ENCODE results near the gene USP10. TPM values are rescaled to one million over a fixed set of nuclear protein-coding genes. Genes with fewer than 3 reads are reported as not detected.
A peak's percentile ranks its signal among the peaks of the same experiment; 100 is the strongest.

The USP10 gene, protein sequence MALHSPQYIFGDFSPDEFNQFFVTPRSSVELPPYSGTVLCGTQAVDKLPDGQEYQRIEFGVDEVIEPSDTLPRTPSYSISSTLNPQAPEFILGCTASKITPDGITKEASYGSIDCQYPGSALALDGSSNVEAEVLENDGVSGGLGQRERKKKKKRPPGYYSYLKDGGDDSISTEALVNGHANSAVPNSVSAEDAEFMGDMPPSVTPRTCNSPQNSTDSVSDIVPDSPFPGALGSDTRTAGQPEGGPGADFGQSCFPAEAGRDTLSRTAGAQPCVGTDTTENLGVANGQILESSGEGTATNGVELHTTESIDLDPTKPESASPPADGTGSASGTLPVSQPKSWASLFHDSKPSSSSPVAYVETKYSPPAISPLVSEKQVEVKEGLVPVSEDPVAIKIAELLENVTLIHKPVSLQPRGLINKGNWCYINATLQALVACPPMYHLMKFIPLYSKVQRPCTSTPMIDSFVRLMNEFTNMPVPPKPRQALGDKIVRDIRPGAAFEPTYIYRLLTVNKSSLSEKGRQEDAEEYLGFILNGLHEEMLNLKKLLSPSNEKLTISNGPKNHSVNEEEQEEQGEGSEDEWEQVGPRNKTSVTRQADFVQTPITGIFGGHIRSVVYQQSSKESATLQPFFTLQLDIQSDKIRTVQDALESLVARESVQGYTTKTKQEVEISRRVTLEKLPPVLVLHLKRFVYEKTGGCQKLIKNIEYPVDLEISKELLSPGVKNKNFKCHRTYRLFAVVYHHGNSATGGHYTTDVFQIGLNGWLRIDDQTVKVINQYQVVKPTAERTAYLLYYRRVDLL
- 65.9 and 69.8 TPM in 2 replicates for total RNA-seq (2014; rRNA removed; shearing (Covaris generic))
- 134 and 135 TPM in 2 replicates for total RNA-seq (2022)
- Bru-seq, nascent RNA = percentile 92 among the genes with signal in this experiment
- BruChase-seq, experiment 1, labeled RNA remaining after a 6-hour chase = percentile 89 among the genes with signal in this experiment
- BruChase-seq, experiment 2, labeled RNA remaining after a 2-hour chase = percentile 90 among the genes with signal in this experiment
- long read RNA-seq, transcript USP10-207 (12 exons, 1,315 nt) = minor isoform, 13 of 424 reads
- long read RNA-seq, transcript USP10-201 (14 exons, 3,009 nt) = major isoform, 296 of 424 reads
- long read RNA-seq, partial matches to known transcripts = 71 of 424 reads
- long read RNA-seq, other reads (novel, unspliced or antisense) = 41 of 424 reads

DNA sequence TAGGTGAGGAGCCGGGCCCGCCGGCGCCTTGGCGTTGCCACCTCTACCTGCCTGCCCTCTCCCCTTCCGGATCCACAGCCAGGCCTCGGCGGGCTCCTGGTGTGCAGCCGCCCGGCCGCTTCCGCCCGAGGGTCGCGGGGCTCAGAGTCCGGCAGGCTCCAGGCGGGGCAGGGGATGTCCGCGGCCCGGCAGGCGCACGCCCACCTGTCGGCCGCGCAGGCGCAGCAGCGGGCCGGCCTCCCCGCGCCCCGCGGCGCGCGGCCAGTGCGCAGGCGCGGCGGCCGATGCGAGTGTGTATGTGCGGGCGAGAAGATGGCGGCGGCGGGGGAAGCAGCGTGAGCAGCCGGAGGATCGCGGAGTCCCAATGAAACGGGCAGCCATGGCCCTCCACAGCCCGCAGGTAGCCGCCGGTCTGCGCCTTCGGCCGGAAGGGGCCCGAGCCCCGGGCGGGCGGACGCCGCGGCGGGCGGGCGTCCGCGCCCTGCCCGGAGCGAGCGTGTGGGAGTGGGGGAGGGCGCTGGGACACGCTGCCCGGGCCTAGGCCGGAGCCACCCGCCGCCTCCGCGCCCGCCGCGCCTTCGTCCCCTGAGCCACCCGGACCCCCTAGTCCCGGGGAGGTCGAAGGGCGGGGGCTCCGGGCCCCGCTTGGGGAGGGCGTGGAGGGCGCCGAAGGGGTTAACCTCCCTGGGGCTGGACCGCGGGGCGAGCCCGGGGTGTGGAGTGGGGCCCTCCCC lies at the start of gene USP10:
Gene USP10, plus strand, starts transcription at position 289 of the 734 bp plus-strand sequence. Its CDS starts 91 bp downstream, at position 380.
- Histone ChIP-seq H3K79me2 (ENCODE audit: insufficient read depth, low read depth, low read length) (peaks cover 48% of the 10 kb centered on the region), H3K9me3 (ENCODE audit: low read length) (no peaks in the 10 kb centered on the region), H3K4me3 (ENCODE audit: low read depth, low read length, poor library complexity, severe bottlenecking) (peak within 1 kb of the TSS; percentile 97), H4K20me1 (ENCODE audit: insufficient read depth, low read length) (peaks cover 29% of the 10 kb centered on the region), H2AFZ (ENCODE audit: low read length) (peak within 1 kb of the TSS; percentile 79), H3K9me2 (ENCODE audit: insufficient read depth, low read length) (no peaks in the 10 kb centered on the region), H3K4me2 (ENCODE audit: low read length) (peak within 1 kb of the TSS; percentile 79), H3K27ac (ENCODE audit: low read depth, low read length, poor library complexity, severe bottlenecking) (peak within 1 kb of the TSS; percentile 66), H3K36me3 (ENCODE audit: insufficient read depth, low read length) (peaks cover 7% of the 10 kb centered on the region), H3K4me1 (ENCODE audit: insufficient read depth, low read length, poor library complexity, severe bottlenecking) (peaks cover 38% of the 10 kb centered on the region)
- POLR2A ChIA-PET = interaction anchor here (0.5 to 2.4 kb wide), 5 partner anchors 16 to 39 kb away, joined by 3 to 19 read pairs (median 7); no protein-coding TSS in a partner anchor
- CTCF ChIA-PET (ENCODE audit: unreplicated experiment) = no interaction called here
- TF ChIP-seq EZH2phosphoT487 (IDR thresholded peaks at IDR 0.05; ENCODE audit: borderline replicate concordance, low read depth, low read length) = no peak
- TF ChIP-seq, protein P1, sequence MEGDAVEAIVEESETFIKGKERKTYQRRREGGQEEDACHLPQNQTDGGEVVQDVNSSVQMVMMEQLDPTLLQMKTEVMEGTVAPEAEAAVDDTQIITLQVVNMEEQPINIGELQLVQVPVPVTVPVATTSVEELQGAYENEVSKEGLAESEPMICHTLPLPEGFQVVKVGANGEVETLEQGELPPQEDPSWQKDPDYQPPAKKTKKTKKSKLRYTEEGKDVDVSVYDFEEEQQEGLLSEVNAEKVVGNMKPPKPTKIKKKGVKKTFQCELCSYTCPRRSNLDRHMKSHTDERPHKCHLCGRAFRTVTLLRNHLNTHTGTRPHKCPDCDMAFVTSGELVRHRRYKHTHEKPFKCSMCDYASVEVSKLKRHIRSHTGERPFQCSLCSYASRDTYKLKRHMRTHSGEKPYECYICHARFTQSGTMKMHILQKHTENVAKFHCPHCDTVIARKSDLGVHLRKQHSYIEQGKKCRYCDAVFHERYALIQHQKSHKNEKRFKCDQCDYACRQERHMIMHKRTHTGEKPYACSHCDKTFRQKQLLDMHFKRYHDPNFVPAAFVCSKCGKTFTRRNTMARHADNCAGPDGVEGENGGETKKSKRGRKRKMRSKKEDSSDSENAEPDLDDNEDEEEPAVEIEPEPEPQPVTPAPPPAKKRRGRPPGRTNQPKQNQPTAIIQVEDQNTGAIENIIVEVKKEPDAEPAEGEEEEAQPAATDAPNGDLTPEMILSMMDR (conservative IDR thresholded peaks at IDR 0.05; ENCODE audit: low read length) = no peak
- peak; percentile 89 for DNase-seq (ENCODE audit: low spot score)
- intact Hi-C loops (cut with micrococcal nuclease; ENCODE audit: unreplicated experiment) = loop anchor here (2.0 kb wide), 1 partner anchor 27 kb away; no protein-coding TSS in a partner anchor
- BruUV-seq (replicated peaks) = no TSS peak

DNA sequence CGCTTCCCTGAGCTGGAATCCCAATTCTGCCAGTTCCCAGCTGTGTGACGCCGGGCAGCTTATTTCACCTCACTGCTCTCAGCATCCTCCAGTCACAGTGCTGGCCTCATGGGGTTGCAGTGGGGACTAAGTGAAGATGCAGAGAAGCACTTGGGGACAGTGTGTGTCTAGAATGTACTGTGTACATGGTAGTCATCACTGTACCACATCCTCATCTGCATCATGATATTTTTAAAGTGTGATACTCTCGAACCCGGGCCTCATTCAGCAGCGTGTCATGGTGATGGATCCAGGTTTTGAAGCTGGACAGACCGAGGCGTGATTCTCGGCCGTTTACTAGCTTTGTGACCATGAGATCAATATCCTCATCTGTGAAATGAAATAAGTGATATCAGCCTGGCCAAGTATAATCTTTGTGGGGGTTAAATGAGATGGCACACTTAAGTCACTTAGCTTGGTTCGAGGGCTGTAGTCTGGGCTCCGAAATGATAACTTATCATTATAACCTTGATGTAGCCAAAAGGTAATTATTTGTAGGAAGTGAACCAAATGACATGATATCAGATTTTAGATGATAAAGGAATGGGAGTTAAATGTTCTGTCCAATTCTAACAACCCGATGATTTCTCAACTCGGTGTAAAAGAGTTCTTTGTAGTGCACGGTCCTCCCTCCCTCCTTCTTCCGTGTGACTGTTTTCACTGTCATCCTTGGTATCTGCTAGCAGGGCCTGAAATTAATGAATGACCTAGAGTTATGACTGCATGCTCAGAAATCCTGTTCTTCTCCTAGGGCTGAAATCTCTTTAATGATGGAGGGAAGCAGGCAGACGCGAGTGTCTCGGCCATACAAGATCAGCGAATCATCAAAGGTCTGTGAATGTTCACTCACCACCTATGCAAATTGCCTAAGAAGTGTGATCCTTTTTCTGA lies 49.5 kb upstream of the USP10 start:
- no TSS peak for BruUV-seq (replicated peaks)
- H3K4me3 ChIP-seq (ENCODE audit: low read depth, low read length, poor library complexity, severe bottlenecking) = no peak overlapping the region
- ChIA-PET CTCF (ENCODE audit: unreplicated experiment) (no interaction called here), POLR2A (interaction anchor here (0.6 to 1.2 kb wide), 3 partner anchors 8 to 33 kb away, joined by 3 to 4 read pairs (median 3); no protein-coding TSS in a partner anchor)
- no peak overlapping the region for H3K27ac ChIP-seq (ENCODE audit: low read depth, low read length, poor library complexity, severe bottlenecking)
- intact Hi-C loops (cut with micrococcal nuclease; ENCODE audit: unreplicated experiment) = no loop called here
- H3K79me2 ChIP-seq (ENCODE audit: insufficient read depth, low read depth, low read length) = peaks cover 11% of the 10 kb centered on the region; the same call in 1 of the 2 replicates
- H3K4me2 ChIP-seq (ENCODE audit: low read length) = no peak overlapping the region
- TF ChIP-seq EZH2phosphoT487 (IDR thresholded peaks at IDR 0.05; ENCODE audit: borderline replicate concordance, low read depth, low read length) = no peak
- TF ChIP-seq, protein P1 (conservative IDR thresholded peaks at IDR 0.05; ENCODE audit: low read length) = no peak
- 0 out of 2 replicates have a peak, but pooled peaks cover 9% of the 10 kb centered on the region for H4K20me1 ChIP-seq (ENCODE audit: insufficient read depth, low read length)
- peaks cover 36% of the 10 kb centered on the region for H3K4me1 ChIP-seq (ENCODE audit: insufficient read depth, low read length, poor library complexity, severe bottlenecking)
- H3K9me2 ChIP-seq (ENCODE audit: insufficient read depth, low read length) = no peaks in the 10 kb centered on the region
- no peaks in the 10 kb centered on the region for H3K9me3 ChIP-seq (ENCODE audit: low read length)
- H3K36me3 ChIP-seq (ENCODE audit: insufficient read depth, low read length) = peaks cover 49% of the 10 kb centered on the region
- DNase-seq (ENCODE audit: low spot score) = no peak
- H2AFZ ChIP-seq (ENCODE audit: low read length) = no peak overlapping the region

Data from OCI-LY7 (cell line).